NCI-H2196 treated with DMSO at 0.1 percent for 48 hours (cell line): ENCODE results near the gene BTN2A1.
"Not testable (repeated sequence)": the region's sequence is repeated elsewhere in the genome, so short reads cannot be mapped to it uniquely, and the experiment has no call there.

ENCODE experiments used
- DNase-seq: peaks from one replicate; lab custom pipeline; 2025; ENCODE audit not compliant: unreplicated experiment; lab: John Stamatoyannopoulos, UW

BTN2A1 gene

DNA sequence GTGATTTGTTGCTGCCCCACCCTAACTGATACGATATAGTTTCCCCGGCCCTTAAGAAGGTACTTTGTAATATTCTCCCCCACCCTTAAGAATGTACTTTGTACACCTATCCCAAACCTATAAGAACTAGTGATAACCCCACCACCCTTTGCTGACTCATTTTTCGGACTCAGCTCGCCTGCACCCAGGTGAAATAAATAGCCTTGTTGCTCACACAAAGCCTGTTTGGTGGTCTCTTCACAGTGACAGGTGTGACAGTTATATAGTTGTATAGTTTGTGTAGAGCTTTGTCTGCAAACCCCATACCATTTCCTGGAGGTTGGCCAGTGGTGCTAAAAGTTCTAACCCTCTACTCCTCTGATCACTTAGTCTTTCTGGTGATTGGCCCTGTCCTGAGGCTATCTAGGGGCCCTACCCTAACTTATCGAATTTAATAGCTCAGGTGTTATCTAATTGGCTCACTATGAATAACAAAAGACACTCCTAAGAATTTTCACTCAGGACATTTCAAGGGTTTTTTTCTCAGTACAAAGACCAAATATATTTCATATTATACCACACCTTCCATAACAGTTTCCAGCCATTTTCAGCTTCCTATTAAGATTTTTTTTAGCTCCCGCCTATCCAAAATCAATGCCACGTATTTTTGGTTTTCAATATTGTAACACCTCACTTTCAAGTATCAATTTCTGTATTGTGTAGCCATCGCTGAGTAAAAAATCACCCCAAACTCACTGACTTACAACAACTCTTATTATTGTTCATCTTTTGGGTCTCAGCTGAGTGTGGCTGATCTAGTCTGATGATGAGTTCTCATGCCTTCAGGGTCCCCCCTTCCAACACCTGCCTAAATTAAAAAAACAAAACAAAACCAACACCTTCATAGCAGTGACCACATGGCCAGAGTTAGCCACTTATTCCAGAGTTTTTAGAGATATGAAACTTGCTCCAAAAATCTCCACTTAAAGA lies 32.5 kb downstream of the BTN2A1 start:
- no peak for DNase-seq

DNA sequence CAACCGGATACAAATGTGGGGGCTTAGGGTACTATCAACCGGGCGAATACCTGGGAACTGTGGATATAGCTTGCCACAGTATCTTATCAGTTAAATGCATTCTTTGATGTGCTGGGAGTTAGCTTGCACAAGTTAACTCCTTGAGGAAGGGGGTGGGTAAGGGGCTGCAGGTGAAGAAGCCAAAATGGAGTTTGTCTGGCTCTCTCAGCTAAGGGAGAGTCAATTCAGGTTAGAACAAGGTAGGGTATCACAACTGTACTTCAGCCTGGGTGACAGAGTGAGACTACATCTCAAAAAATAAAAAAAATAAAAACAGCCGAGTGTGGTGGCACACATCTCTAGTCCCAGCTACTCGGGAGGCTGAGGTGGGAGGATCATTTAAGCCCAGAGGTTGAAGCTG lies 33.8 kb downstream of the BTN2A1 start:
- no peak for DNase-seq

DNA sequence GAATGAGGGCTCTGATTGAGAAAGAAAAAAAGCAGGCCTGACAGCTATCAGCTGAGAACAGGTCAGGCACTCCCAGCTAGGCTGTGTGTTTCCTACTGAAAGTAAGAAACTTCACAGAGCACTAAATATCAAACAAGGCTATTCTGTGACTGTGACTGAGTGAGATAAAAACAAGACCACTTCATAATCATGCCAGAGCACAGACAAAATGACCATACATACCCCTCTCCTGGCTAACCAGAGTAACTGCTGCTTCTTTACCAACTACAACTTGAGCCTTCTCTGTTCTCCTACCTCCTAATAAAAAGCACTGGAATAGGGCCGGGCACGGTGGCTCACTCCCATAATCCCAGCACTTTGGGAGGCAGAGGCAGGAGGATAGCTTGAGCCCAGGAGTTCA lies 35.5 kb downstream of the BTN2A1 start:
- no peak for DNase-seq

DNA sequence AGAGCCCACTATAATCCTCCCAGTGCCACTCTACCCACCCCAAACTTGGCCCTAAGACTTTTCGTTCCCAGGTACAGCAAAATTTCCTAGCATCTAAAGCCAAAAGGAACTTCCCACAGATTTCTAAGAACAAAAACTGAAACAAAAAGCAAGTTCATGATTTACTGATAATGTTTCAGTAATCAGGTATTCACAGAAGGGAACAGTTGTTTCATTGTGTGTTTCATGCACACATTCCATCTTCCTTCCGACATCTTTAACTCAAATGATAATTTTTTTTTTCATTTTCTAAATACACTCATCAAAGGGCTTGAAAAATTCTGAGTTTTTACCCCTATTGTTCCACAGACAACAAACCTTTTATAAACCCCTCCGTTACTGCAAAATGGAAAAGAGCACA lies 36.4 kb downstream of the BTN2A1 start:
- DNase-seq = no peak

DNA sequence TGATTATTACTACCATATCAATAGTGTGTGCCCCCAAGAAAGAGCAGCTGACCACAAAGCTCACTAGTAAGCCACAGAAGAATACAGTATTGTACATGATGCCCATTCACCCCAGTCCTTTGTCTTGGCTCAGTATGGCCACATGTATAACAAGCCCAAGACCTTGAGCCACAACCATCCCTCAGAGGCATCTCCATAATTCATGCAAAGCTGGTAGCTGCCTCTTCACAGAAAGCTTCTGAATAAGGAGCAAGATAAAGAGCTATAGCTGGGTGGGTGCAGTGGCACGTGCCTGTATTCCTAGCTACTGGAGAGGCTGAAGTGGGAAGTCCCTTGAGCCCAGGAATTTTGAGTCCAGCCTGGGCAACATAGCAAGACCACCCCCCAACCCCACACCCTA lies 37.5 kb downstream of the BTN2A1 start:
- DNase-seq = no peak

DNA sequence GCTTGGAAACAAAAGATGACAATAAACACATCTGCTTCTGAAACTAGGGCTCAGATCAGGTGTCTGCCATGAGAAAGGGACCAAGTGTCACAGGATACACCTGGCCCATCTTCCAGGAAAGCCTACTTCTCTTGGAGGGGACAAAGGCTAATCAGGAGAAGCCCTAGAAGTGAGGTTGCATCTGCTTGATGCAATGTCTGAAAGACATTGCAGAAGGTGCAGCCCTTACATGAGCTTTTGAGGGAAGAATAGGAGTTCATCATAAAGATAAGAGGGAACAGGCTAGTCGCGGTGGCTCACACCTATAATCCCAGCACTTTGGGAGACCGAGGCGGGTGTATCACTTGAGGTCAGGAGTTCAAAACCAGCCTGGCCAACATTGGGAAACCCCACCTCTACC lies 39.9 kb downstream of the BTN2A1 start:
- no peak for DNase-seq

DNA sequence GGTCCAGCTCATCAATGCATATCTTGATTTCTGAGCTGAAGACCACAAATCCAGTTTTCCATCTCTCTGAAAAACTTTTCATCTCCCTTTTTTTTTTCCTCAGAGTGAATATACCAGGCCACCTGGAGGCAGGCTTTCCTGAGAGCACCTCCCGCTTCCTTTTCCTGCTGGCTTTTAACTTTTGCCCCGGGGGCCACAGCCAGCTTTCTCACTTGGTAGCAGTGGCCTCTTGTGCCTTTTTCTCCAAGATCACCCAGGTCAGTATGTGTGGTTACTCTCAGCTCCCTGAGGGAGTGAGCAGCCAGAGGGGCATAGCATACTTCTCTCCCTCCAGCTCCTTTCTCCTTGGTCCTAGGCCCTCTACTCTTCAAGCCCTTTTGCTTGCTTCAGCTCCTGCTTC lies 42.3 kb downstream of the BTN2A1 start, which contains the start of gene BTN1A1:
Gene BTN1A1, plus strand, starts transcription at position 202 of the 400 bp plus-strand sequence. CDS start 984 bp downstream, outside the sequence.
- no peak for DNase-seq

DNA sequence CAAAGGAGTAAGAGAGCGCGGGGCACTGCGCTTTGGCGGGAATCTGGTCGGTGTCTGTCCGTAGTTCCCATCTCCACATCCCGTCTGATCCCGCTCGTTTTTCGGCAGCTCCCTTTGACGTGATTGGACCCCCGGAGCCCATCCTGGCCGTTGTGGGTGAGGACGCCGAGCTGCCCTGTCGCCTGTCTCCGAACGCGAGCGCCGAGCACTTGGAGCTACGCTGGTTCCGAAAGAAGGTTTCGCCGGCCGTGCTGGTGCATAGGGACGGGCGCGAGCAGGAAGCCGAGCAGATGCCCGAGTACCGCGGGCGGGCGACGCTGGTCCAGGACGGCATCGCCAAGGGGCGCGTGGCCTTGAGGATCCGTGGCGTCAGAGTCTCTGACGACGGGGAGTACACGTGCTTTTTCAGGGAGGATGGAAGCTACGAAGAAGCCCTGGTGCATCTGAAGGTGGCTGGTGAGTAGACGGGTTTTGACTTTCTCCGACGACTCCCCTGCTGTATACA lies 43.8 kb downstream of the BTN2A1 start:
- DNase-seq = no peak

DNA sequence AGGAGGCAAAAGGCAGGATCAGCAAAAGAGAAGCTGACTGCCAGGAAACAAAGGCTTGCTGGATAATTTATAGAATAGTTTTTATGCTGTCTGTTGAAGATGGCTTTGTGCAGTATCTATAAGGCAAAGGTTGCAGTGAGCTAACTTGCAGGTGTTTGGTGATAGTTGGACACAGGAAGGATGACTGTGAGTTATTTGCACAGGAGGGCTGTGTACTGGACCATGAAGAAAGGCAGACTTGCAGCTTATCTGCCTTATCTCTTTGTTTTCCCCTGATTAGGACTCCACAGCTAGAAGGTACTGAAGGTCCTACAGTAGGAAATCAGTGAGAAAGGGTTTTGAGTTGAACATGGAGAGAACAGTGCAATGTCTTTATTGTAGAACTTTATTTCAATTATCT lies 44.4 kb downstream of the BTN2A1 start:
- DNase-seq = no peak

DNA sequence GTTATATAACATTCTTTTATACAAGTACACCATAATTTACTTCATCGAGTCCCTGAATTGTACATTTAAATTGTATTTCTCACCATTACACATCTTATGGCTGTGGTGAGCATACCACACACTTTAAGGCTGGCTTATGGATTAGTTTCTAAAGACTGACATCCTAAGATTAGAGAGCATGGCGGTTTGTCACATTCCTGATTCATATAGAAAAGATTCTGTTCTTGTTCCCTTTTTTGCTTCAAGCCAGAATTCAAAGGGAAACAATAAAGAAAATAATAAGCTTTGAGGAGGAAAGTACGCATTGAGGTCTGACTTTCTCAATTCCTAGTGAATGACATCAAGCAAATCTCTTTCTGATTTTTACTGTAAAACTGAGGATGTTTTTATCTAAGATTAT lies 44.9 kb downstream of the BTN2A1 start:
- DNase-seq = no peak

DNA sequence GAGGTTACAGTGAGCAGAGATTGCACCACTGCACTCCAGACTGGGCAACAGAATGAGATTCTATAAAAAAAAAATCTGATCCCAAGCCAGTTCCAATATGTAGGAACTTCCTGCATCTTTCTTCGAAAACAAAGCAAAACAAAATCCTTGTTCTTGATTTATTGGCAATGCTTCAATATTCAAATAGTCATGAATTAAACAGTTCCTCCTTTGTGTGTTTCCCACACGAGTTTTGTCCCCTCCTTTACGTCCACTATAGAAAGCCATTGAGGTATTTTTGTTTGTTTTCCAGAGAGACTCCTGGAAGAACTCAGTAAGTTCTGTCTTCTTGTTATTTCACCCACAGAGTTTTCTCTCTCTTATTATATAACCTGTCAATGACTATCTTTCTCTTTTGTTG lies 49.9 kb downstream of the BTN2A1 start:
- DNase-seq = no peak

DNA sequence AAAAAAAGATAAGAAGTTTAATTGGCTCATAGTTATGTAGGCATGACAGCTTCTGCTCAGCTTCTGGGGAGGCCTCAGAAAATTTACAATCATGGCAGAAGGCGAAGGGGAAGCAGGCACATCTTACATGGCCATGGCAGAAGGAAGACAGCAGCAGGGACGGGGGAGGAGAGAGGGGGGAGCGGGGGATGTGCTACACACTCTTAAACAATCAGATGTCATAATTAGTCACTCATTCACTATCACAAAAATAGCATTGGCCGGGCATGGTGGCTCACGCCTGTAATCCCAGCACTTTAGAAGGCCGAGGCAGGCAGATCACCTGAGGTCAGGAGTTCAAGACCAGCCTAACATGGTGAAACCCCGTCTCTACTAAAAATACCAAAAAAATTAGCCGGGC lies 53.3 kb downstream of the BTN2A1 start:
- not testable (repeated sequence) for DNase-seq

DNA sequence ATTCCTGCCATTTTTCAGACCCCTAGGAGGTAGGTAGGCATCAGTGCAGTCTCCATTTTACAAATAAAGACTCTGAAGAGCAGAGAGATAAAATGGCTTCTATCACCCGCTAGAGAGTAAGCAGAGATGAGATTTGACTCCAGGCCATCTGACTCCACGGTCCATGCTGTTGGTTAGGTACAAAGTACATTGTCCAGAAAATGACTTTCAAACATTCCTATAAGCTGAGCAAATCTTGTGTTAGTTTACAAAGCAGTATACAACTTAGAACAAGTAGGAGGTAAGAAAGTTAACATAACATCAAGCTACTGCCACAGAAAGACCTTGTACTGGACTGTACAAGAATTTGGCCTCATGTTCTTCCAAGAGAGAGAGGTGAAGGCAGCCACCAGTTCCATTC lies 57.2 kb downstream of the BTN2A1 start:
- DNase-seq = no peak

DNA sequence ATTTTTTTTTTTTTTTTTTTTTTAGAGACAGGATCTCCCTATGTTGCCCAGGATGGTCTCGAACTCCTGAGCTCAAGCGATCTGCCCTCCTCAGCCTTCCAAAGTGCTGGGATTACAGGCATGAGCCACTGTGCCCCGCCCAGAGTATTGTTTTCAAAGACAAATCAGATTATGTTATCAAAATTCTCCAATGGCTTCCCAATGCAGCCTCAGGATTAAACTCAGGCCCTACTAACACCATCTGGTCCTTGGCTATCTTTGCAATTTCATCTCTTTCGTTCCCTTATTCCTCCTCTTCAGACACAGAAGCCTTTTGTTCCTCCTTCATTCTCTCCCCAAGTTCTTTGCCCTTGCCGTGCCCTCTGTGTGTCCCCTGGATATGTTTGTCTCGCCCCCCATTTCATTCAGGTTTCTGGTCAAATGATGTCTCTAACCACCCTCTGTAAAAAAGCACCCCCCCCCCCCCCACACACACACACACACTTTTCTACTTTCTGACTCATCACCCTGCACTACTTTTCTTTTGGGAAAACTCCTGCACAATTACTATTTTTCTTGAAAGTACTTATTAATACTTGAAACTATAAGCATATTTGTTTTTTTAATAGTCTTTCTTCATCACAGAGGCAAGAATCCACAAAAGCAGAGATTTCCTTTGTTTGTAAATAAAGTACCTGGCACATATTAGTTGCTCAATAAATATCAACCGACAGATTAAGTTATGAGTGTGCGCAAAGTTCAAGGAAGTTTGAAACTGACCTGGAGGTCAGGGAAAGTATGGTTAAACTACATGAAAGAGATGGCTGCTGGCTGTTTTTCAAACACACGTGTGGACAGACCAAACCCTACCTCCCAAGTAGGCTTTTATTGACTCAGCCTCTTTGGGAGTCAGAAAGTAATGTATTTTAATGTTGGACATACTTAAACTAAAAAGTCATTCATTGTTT lies 59.0 kb downstream of the BTN2A1 start:
- DNase-seq = no peak
